ENCODE data around the gene SIT1.
A peak's percentile ranks its signal among the peaks of the same experiment; 100 is the strongest.

The SIT1 gene

DNA sequence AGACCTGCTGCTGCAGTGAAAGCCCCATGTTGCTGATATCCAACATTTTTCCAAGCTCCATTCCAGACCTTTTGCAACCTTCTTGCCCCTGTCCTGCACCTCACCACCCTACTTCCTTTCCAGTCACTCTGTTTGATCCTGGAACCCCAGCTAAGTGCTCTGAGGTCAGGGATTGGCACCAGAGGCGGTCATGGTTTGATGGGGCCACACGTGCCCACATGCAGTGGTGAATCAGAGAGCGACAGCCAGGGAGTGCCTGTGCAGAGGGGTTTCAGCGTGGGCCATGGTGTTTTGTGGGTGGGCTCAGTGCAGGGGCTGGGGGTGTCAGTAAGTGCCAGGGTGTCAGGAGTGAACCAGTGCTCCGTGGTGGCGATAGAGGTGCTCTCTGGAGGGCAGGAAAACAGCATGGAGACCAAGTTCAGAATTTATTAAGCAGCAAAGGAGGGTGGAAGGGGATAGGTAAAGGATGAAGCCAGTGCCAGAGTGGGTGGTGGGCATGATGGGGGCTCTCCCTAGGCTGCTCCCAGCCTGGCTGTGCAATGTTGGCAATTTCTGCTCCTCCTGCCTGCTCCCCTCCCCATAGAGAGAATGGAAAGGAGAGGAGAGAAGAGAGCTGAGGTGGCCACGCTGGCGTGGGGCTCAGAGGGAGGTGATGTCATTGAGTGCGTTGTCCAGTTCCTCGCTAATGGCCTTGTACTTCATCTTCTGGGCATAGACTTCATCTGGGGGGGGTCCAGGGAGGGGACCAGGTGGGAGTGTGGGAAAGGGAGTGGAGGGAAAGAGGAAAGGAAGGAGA is 32.0 kb upstream of the SIT1 start:
- DNase-seq (ENCODE audit: extremely low read depth, low read depth): no peak
- TF ChIP-seq CTCF (IDR thresholded peaks at IDR 0.05; ENCODE audit: low read depth, low read length): no peak

- TF ChIP-seq CTCF (IDR thresholded peaks at IDR 0.05; ENCODE audit: low read depth, low read length): no peak
- DNase-seq (ENCODE audit: extremely low read depth, low read depth): no peak
Measured at GRCh38 chr9:35682051-35682450, 31.3 kb upstream of the SIT1 start.

DNA sequence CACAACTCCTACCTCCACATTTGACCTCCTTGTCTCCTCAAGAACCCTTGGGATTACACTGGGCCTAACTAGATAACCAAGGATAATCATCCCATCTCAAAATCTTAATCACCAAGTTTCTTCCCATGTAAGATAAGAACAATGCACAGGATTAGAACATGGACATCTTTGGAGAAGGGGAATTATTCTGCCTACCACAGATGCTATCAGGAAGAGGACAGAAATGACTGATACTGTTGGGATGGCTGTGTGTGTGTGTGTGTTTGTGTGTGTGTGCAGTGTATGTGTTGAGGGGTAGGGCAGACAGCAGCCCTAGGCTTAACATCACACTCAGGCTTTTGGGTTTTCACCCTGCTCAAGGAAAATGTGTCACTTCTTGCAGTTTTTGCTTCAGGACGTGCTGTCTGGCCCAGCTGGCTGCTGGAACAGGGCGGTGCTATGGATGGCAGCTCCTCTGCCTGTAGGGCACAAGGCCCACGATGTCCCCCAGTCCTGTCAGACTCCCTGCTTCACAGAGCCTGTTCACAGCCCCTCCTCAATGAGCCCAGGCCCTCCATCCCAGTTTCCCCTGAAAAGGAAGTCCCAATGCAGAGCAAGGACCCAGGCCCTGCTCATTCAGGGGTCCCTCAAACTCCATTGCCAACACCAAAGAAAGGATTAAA is 30.7 kb upstream of the SIT1 start:
- DNase-seq (ENCODE audit: extremely low read depth, low read depth): no peak
- no peak for TF ChIP-seq CTCF (IDR thresholded peaks at IDR 0.05; ENCODE audit: low read depth, low read length)

GRCh38 chr9:35680331-35681105 is 29.8 kb upstream of the SIT1 start:
- DNase-seq (ENCODE audit: extremely low read depth, low read depth): peak; percentile 39

GRCh38 chr9:35679766-35680330 is 29.1 kb upstream of the SIT1 start:
- no peak for DNase-seq (ENCODE audit: extremely low read depth, low read depth)
- TF ChIP-seq CTCF (IDR thresholded peaks at IDR 0.05; ENCODE audit: low read depth, low read length): no peak

More at GRCh38 chr9:35680331-35681105, 29.8 kb upstream of the SIT1 start:
- TF ChIP-seq CTCF (IDR thresholded peaks at IDR 0.05; ENCODE audit: low read depth, low read length): no peak

GRCh38 chr9:35679091-35679490 is 28.4 kb upstream of the SIT1 start:
- no peak for TF ChIP-seq CTCF (IDR thresholded peaks at IDR 0.05; ENCODE audit: low read depth, low read length)
- DNase-seq (ENCODE audit: extremely low read depth, low read depth): no peak
